Measurements from ENCODE around the gene GRIN2C.

- TF ChIP-seq CTCF (IDR thresholded peaks at IDR 0.05), result no peak
- no peak for TF ChIP-seq POLR2AphosphoS5 (IDR thresholded peaks at IDR 0.05)
- no peak for TF ChIP-seq POLR2A (IDR thresholded peaks at IDR 0.05)
Measured at GRCh38 chr17:74892974-74893911, 33.6 kb upstream of the GRIN2C start, which contains the start of gene FADS6.
